Measurements from ENCODE around the gene GPR180. TPM values are rescaled to one million over a fixed set of nuclear protein-coding genes. Genes with fewer than 3 reads are reported as not detected.

The GPR180 gene
- total and polyA plus RNA-seq, 2 of the 13 experiments (the other 11 are each of a cell fraction or from before 2014, with no cell fraction given) = not detected

- DNase-seq (ENCODE audit: low spot score) = no peak
- TF ChIP-seq ZNF850 (CRISPR knock-in tag; conservative IDR thresholded peaks at IDR 0.05) (no peak), ZNF512 (CRISPR knock-in tag; IDR thresholded peaks at IDR 0.05) (no peak), ARID3A (IDR thresholded peaks at IDR 0.05; ENCODE audit: low read depth, low read length) (no peak), KDM4B (CRISPR knock-in tag; IDR thresholded peaks at IDR 0.05) (no peak), HNRNPH1 (optimal IDR thresholded peaks at IDR 0.05; ENCODE audit: low read depth, low read length) (no peak), NKX3-1 (CRISPR knock-in tag; IDR thresholded peaks at IDR 0.05) (no peak), ZNF746 (CRISPR knock-in tag; IDR thresholded peaks at IDR 0.05) (no peak), ZNF18 (CRISPR knock-in tag; IDR thresholded peaks at IDR 0.05; ENCODE audit: insufficient replicate concordance) (no peak), ZBTB43 (CRISPR knock-in tag; conservative IDR thresholded peaks at IDR 0.05) (no peak), RORA (CRISPR knock-in tag; IDR thresholded peaks at IDR 0.05) (no peak), RBFOX2 (IDR thresholded peaks at IDR 0.05; ENCODE audit: low read depth, low read length) (no peak), REL (CRISPR knock-in tag; conservative IDR thresholded peaks at IDR 0.05) (no peak), ZNF234 (CRISPR knock-in tag; conservative IDR thresholded peaks at IDR 0.05) (no peak), NR2F1 (CRISPR knock-in tag; IDR thresholded peaks at IDR 0.05) (no peak)
These were observed 55.1 kb downstream of the GPR180 start for GRCh38 chr13:94656766-94657165.

More at GRCh38 chr13:94656766-94657165, 55.1 kb downstream of the GPR180 start:
- in situ Hi-C loops (cut with HindIII; ENCODE audit: extremely low pct_ligation_motif_present, low pct_unique_long_range_greater_than_20kb) (loop anchor here (25.0 kb wide), 1 partner anchor 756 kb away; no protein-coding TSS in a partner anchor), intact Hi-C loops (cut with micrococcal nuclease; ENCODE audit: unreplicated experiment) (no loop called here)
- no peaks in the 10 kb centered on the region for H3K9me3 ChIP-seq (ENCODE audit: low read length)
- CTCF ChIA-PET (ENCODE audit: low intra/inter-chr PET ratio, low total read pairs) = no interaction called here
- H3K9ac ChIP-seq (ENCODE audit: insufficient read depth, low read depth, low read length) = no peak overlapping the region
- no peaks in the 10 kb centered on the region for H3K79me2 ChIP-seq (ENCODE audit: insufficient read depth, low read length)
- no peak overlapping the region for H3K4me2 ChIP-seq (ENCODE audit: low read depth, low read length)
- peaks cover 0 to 8% of the 10 kb centered on the region in 2 experiments; a peak in 2 of 5 replicates for H3K27me3 ChIP-seq (ENCODE audit: control insufficient read depth in 1 of 2, insufficient read depth in 2 of 2, low read length in 2 of 2)
- no peak overlapping the region for H2AFZ ChIP-seq (ENCODE audit: low read length)
- H3K4me1 ChIP-seq (ENCODE audit: insufficient read depth, low read length) = no peaks in the 10 kb centered on the region
- H4K20me1 ChIP-seq (ENCODE audit: insufficient read depth, low read length) = no peaks in the 10 kb centered on the region
- no TSS peak for BruUV-seq (replicated peaks)
- POLR2A ChIA-PET = no interaction called here
- 0% methylated on average over 1 of the region's 1 CpG for WGBS (ENCODE audit: low lambda C conversion rate)
- no peak for FAIRE-seq
- H3K4me3 ChIP-seq (replicated peaks in 1 of 3; ENCODE audit: insufficient read depth in 1 of 3, low read depth in 2 of 3, low read length in 3 of 3) = no peak overlapping the region
- no peak for ATAC-seq
- H3K27ac ChIP-seq (ENCODE audit: extremely low read length, insufficient read depth, low read length) = no peak overlapping the region
- no peaks in the 10 kb centered on the region for H3K36me3 ChIP-seq (replicated peaks in 1 of 2; ENCODE audit: control insufficient read depth in 1 of 2, insufficient read depth in 2 of 2, low read length in 2 of 2)
